Liver (tissue), 3 donors: ENCODE data around the gene ALDH16A1.

Experiments
- CTCF ChIP-seq: fragments of 150-350 bp; IDR thresholded peaks from 2 replicates; pipeline ENCODE4 v1.5.1; 2017; ENCODE audit warnings: improper control_type of control experiment, low read depth, low read length; ENCODE audit not compliant: missing input control
- EGR1 ChIP-seq, 2 donors: IDR thresholded peaks; 2 replicates each; pipeline ENCODE4 v1.6.1; 2016 to 2018; ENCODE audit warnings: antibody characterized with exemption in 2 of 2, low read depth in 2 of 2
- GABPA ChIP-seq, 2 donors: IDR thresholded peaks in 1 of 2; conservative IDR thresholded peaks in 1 of 2; 2 replicates each; pipeline ENCODE4 v1.6.1; 2016; ENCODE audit warnings: antibody characterized with exemption in 2 of 2, mild to moderate bottlenecking in 1 of 2, moderate library complexity in 1 of 2
- JUND ChIP-seq, 2 donors: IDR thresholded peaks; 2 replicates each; pipeline ENCODE4 v1.6.1; 2016; ENCODE audit warnings: antibody characterized with exemption in 2 of 2
- MAX ChIP-seq: IDR thresholded peaks from 2 replicates; pipeline ENCODE4 v1.6.1; 2016; ENCODE audit warnings: antibody characterized with exemption
- NR2F2 ChIP-seq: IDR thresholded peaks from 2 replicates; pipeline ENCODE4 v1.6.1; 2016; ENCODE audit warnings: antibody characterized with exemption
- RAD21 ChIP-seq, 2 donors: IDR thresholded peaks; 2 replicates each; pipeline ENCODE4 v1.6.1; 2016; ENCODE audit warnings: antibody characterized with exemption in 2 of 2, mild to moderate bottlenecking in 2 of 2
- REST ChIP-seq: IDR thresholded peaks from 2 replicates; pipeline ENCODE4 v1.6.1; 2016; ENCODE audit warnings: antibody characterized with exemption, mild to moderate bottlenecking
- TF ChIP-seq, protein P1 (sequence below): IDR thresholded peaks from 2 replicates; pipeline ENCODE4 v1.6.1; 2016; ENCODE audit warnings: antibody characterized with exemption
- TF ChIP-seq, protein P2 (sequence below): IDR thresholded peaks from 2 replicates; pipeline ENCODE4 v1.6.1; 2016; ENCODE audit warnings: antibody characterized with exemption
- donor health status: healthy.
- donor health status: healthy.

GRCh38 chr19:49432141-49433073 is 20.6 kb upstream of the ALDH16A1 start:
- no peak for TF ChIP-seq NR2F2
- TF ChIP-seq CTCF, result no peak
- TF ChIP-seq MAX, result no peak
- TF ChIP-seq GABPA (IDR thresholded peaks at IDR 0.05 in 1 of 2, conservative IDR thresholded peaks at IDR 0.05 in 1 of 2), result no peak
- TF ChIP-seq JUND (IDR thresholded peaks at IDR 0.05), result no peak
- TF ChIP-seq REST, result no peak
- TF ChIP-seq RAD21 (IDR thresholded peaks at IDR 0.05), result no peak
- TF ChIP-seq EGR1 (IDR thresholded peaks at IDR 0.05; ENCODE audit: low read depth in 2 of 2), result no peak
- TF ChIP-seq, protein P1, sequence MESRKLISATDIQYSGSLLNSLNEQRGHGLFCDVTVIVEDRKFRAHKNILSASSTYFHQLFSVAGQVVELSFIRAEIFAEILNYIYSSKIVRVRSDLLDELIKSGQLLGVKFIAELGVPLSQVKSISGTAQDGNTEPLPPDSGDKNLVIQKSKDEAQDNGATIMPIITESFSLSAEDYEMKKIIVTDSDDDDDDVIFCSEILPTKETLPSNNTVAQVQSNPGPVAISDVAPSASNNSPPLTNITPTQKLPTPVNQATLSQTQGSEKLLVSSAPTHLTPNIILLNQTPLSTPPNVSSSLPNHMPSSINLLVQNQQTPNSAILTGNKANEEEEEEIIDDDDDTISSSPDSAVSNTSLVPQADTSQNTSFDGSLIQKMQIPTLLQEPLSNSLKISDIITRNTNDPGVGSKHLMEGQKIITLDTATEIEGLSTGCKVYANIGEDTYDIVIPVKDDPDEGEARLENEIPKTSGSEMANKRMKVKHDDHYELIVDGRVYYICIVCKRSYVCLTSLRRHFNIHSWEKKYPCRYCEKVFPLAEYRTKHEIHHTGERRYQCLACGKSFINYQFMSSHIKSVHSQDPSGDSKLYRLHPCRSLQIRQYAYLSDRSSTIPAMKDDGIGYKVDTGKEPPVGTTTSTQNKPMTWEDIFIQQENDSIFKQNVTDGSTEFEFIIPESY, result no peak
- TF ChIP-seq, protein P2, sequence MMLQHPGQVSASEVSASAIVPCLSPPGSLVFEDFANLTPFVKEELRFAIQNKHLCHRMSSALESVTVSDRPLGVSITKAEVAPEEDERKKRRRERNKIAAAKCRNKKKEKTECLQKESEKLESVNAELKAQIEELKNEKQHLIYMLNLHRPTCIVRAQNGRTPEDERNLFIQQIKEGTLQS, result no peak
